Measurements from ENCODE around the gene UPF3A. TPM values are rescaled to one million over a fixed set of nuclear protein-coding genes. Genes with fewer than 3 reads are reported as not detected.

The UPF3A gene
- total and polyA plus RNA-seq, 8 donors: 32.3 to 193 (median 154) TPM

DNA sequence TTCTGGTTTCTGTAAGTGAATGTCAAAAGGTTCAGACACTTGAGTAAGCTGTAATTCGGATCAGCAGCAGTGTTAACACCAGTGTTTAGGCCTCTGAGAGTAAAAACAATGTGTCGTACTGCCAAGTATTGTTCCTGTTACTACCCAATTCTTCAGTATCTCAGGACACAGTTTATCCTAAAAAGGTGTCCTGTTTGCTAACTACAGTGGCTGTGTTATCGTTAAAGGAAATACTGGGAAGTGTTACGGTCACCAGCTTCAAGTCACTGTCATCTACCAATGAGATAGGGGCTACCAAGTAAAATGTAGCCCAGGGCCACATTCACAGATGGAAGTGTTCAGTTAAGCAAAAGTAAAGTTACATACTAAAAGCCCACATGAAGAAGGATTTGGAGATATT, 2.3 kb upstream of the UPF3A start:
- no peak overlapping the region for H3K27ac ChIP-seq

DNA sequence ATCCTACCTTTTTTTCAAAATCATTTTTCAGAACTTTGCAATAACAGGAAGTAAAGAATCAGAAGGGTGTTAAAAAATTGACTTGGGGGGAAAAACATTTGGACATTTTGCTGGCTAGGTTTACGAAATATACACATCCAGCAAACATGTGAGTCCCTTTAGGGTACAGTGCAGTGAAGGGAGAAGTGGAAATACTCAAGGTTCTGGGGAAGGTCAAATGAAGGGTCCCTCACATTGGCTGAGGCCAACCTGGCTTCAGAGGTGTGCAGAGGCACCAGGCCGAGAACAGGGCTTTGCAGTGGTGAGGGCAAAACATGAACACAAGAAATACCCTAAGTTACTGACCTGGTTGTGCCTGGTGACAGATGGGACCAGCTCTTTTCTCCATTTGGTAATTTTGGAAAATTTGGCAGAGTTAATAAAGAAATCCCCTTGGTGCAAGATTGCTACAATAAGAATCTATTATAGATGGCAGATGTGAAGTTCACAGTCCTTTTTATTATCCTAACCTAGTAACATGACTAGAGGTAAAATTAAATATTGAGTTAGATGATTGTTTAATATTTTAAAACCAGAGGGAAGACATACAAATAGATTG, 1.5 kb upstream of the UPF3A start:
- Histone ChIP-seq H3K27me3 (no peaks in the 10 kb centered on the region), H3K27ac (peak overlapping the region in 1 of 2 donors; percentile 98), H3K9me3 (no peaks in the 10 kb centered on the region), H3K4me1 (peaks cover 11 to 34% of the 10 kb centered on the region in 2 donors), H3K4me3 (no peak overlapping the region), H3K36me3 (peaks cover 0 to 25% of the 10 kb centered on the region in 2 donors)
- intact Hi-C loops (cut with DNase I): no loop called here
- no peak for TF ChIP-seq CTCF (IDR thresholded peaks at IDR 0.05)
- ATAC-seq (no peak), DNase-seq (no peak)

More for the DNA sequence above, 2.3 kb upstream of the UPF3A start:
- Histone ChIP-seq H3K9me3 (no peaks in the 10 kb centered on the region), H3K36me3 (peaks cover 0 to 25% of the 10 kb centered on the region in 2 donors), H3K4me1 (peaks cover 11 to 30% of the 10 kb centered on the region in 2 donors), H3K27me3 (no peaks in the 10 kb centered on the region), H3K4me3 (no peak overlapping the region)
- intact Hi-C loops (cut with DNase I): no loop called here
- ATAC-seq (no peak), DNase-seq (no peak)
- no peak for TF ChIP-seq CTCF (IDR thresholded peaks at IDR 0.05)

GRCh38 chr13:114282041-114282670, 755 bp downstream of the UPF3A start:
- H3K27ac ChIP-seq: peak overlapping the region; percentile 97 to 98
- ATAC-seq: peak; percentile 76
- H3K27me3 ChIP-seq: no peaks in the 10 kb centered on the region
- peak; percentile 56 to 93 (median 72) for DNase-seq
- H3K4me1 ChIP-seq: peaks cover 11 to 35% of the 10 kb centered on the region in 2 donors
- H3K4me3 ChIP-seq: peak overlapping the region; percentile 63 to 70
- TF ChIP-seq CTCF (IDR thresholded peaks at IDR 0.05): no peak
- no peaks in the 10 kb centered on the region for H3K9me3 ChIP-seq
- intact Hi-C loops (cut with DNase I): no loop called here
- H3K36me3 ChIP-seq: peaks cover 0 to 23% of the 10 kb centered on the region in 2 donors

DNA sequence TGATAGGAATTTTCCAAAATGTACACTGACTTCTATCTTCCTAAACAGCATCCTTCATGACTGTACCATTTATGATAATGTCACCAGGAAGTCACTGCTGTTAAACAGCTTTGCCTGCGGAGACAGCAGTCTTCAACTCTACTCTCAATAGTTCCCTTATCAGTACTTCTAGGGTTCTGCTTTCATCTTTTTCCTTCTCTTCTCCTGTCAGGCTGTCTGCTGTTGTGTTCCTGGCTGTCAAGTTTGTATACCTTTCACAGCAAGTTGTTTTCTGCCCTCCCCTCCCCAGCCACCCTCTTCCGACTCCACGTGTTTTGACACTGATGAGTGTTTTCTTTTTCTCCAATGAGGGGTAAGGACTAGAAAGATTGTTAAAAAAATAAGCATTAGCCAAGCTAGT, 2.2 kb downstream of the UPF3A start:
- peaks cover 11 to 35% of the 10 kb centered on the region in 2 donors for H3K4me1 ChIP-seq
- H3K9me3 ChIP-seq: no peaks in the 10 kb centered on the region
- DNase-seq (no peak), ATAC-seq (no peak)
- H3K4me3 ChIP-seq: no peak overlapping the region
- TF ChIP-seq CTCF (IDR thresholded peaks at IDR 0.05): no peak
- peaks cover 0 to 37% of the 10 kb centered on the region in 2 donors for H3K36me3 ChIP-seq
- intact Hi-C loops (cut with DNase I): no loop called here
- H3K27ac ChIP-seq: no peak overlapping the region
- no peaks in the 10 kb centered on the region for H3K27me3 ChIP-seq

- peaks cover 0 to 47% of the 10 kb centered on the region in 2 donors for H3K36me3 ChIP-seq
- no peak overlapping the region for H3K4me3 ChIP-seq
- no peaks in the 10 kb centered on the region for H3K9me3 ChIP-seq
- peaks cover 11 to 35% of the 10 kb centered on the region in 2 donors for H3K4me1 ChIP-seq
- TF ChIP-seq CTCF (IDR thresholded peaks at IDR 0.05): no peak
- intact Hi-C loops (cut with DNase I): no loop called here
- no peaks in the 10 kb centered on the region for H3K27me3 ChIP-seq
- H3K27ac ChIP-seq: no peak overlapping the region
- ATAC-seq (no peak), DNase-seq (no peak)
Measured at GRCh38 chr13:114284680-114285079, 3.3 kb downstream of the UPF3A start.
